ENCODE data around the gene CLASRP. TPM values are rescaled to one million over a fixed set of nuclear protein-coding genes. Genes with fewer than 3 reads are reported as not detected.

Gene CLASRP
- total and polyA plus RNA-seq, 9 of the 15 experiments (the other 6 are each of a cell fraction or from before 2014, with no cell fraction given), result 0.94 to 86.3 (median 44.0) TPM

DNA sequence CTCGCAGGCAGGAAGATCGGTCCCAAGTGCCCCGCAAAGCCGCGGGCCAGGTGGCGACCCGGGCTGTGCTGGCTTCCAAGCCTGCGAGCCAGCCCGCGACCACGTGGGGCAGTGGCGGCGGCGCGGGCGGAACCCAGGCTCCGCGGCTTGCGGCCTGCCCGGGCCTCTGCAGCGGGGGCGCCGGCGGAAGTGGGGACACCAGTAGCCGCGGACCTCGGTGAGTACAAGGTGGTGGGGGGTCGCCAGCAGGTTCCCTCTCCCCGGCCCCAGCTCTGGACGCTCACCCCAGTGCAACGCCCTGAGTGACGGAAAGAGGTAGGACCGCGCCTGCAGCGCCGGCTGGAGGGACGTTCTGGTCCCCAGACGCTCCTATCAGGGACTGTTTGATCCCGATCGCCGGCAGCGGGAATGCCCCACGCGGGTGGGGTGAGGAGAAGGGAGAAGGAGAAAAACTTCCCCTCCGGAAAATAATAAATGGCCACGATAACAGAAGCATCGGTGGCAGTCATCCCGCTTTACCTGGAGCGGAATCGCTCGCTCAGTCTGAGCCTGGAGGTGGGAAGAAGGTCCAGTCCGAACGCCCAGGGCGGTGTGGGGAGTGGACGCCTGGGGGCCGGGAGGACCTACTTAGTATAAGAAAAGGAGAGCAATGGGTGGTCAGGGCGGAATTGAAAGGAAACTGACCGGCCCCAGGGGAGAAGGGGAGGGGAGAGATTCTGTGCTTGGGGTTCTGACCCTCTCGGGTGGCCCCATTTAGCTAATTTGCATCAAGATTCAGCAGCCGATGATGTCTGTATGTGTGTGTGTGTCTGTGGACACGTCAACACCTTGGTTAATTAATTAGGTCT, 40.4 kb downstream of the CLASRP start, which contains the start of gene GEMIN7 (continued):
- TF ChIP-seq IRF9 (tag; IDR thresholded peaks at IDR 0.05), result no peak
- TF ChIP-seq KAT2B (IDR thresholded peaks at IDR 0.05; ENCODE audit: low read depth, low read length), result no peak
- peak; percentile 36 for TF ChIP-seq NFIC (IDR thresholded peaks at IDR 0.05)
- peak; percentile 83 for TF ChIP-seq POLR2A (conservative IDR thresholded peaks at IDR 0.05)
- TF ChIP-seq CAMTA2 (CRISPR knock-in tag; conservative IDR thresholded peaks at IDR 0.05), result peak; percentile 91; the same call in 1 of the 2 replicates
- peak; percentile 38; the same call in 1 of the 2 replicates for TF ChIP-seq STAG1 (CRISPR knock-in tag; IDR thresholded peaks at IDR 0.05; ENCODE audit: borderline replicate concordance)
- no peak for TF ChIP-seq NFE2 (IDR thresholded peaks at IDR 0.05; ENCODE audit: low read depth)
- TF ChIP-seq FOXP4 (CRISPR knock-in tag; IDR thresholded peaks at IDR 0.05; ENCODE audit: borderline replicate concordance), result peak; percentile 77; the same call in 1 of the 2 replicates
- peak; percentile 45 for TF ChIP-seq TCF3 (CRISPR knock-in tag; IDR thresholded peaks at IDR 0.05)
- TF ChIP-seq ZNF707 (CRISPR knock-in tag; conservative IDR thresholded peaks at IDR 0.05), result 0 out of 2 replicates have a peak, but pooled peaks have one; percentile 15
- TF ChIP-seq ZEB2 (IDR thresholded peaks at IDR 0.05), result peak; percentile 94
- TF ChIP-seq, protein P1, sequence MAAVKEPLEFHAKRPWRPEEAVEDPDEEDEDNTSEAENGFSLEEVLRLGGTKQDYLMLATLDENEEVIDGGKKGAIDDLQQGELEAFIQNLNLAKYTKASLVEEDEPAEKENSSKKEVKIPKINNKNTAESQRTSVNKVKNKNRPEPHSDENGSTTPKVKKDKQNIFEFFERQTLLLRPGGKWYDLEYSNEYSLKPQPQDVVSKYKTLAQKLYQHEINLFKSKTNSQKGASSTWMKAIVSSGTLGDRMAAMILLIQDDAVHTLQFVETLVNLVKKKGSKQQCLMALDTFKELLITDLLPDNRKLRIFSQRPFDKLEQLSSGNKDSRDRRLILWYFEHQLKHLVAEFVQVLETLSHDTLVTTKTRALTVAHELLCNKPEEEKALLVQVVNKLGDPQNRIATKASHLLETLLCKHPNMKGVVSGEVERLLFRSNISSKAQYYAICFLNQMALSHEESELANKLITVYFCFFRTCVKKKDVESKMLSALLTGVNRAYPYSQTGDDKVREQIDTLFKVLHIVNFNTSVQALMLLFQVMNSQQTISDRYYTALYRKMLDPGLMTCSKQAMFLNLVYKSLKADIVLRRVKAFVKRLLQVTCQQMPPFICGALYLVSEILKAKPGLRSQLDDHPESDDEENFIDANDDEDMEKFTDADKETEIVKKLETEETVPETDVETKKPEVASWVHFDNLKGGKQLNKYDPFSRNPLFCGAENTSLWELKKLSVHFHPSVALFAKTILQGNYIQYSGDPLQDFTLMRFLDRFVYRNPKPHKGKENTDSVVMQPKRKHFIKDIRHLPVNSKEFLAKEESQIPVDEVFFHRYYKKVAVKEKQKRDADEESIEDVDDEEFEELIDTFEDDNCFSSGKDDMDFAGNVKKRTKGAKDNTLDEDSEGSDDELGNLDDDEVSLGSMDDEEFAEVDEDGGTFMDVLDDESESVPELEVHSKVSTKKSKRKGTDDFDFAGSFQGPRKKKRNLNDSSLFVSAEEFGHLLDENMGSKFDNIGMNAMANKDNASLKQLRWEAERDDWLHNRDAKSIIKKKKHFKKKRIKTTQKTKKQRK (IDR thresholded peaks at IDR 0.05; ENCODE audit: borderline replicate concordance, low read depth, low read length), result no peak
- TF ChIP-seq CHD1 (IDR thresholded peaks at IDR 0.05; ENCODE audit: low read length), result no peak
- TF ChIP-seq MYBL2 (IDR thresholded peaks at IDR 0.05; ENCODE audit: low read depth), result no peak
- TF ChIP-seq MYBL2 (CRISPR knock-in tag; IDR thresholded peaks at IDR 0.05; ENCODE audit: borderline replicate concordance), result no peak
- TF ChIP-seq BRD4 (IDR thresholded peaks at IDR 0.05), result peak; percentile 40; the same call in 1 of the 2 replicates
- TF ChIP-seq SUPT5H (IDR thresholded peaks at IDR 0.05), result peak; percentile 77
- no peak for TF ChIP-seq RFX1 (IDR thresholded peaks at IDR 0.05)
- TF ChIP-seq ZNF217 (CRISPR knock-in tag; IDR thresholded peaks at IDR 0.05), result no peak
- TF ChIP-seq, protein P2, sequence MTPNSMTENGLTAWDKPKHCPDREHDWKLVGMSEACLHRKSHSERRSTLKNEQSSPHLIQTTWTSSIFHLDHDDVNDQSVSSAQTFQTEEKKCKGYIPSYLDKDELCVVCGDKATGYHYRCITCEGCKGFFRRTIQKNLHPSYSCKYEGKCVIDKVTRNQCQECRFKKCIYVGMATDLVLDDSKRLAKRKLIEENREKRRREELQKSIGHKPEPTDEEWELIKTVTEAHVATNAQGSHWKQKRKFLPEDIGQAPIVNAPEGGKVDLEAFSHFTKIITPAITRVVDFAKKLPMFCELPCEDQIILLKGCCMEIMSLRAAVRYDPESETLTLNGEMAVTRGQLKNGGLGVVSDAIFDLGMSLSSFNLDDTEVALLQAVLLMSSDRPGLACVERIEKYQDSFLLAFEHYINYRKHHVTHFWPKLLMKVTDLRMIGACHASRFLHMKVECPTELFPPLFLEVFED (CRISPR knock-in tag; conservative IDR thresholded peaks at IDR 0.05), result no peak
- TF ChIP-seq NFE2L1 (tag; IDR thresholded peaks at IDR 0.05; ENCODE audit: borderline replicate concordance, low read depth), result no peak
- no peak for TF ChIP-seq TGIF2 (CRISPR knock-in tag; IDR thresholded peaks at IDR 0.05)
